H1 (cell line): ENCODE results near the gene PRR29. TPM values are rescaled to one million over a fixed set of nuclear protein-coding genes. Genes with fewer than 3 reads are reported as not detected.

Experiments used
- CTCF ChIA-PET: fragments of 300-600 bp; sonication (Branson Sonifier 250); formaldehyde crosslinking; loops from one replicate; lab custom pipeline; 2021; ENCODE audit not compliant: partially characterized antibody; lab: Charles Lee
- POLR2A ChIA-PET: fragments of 300-600 bp; sonication (Branson Sonifier 250); formaldehyde crosslinking; loops from one replicate; lab custom pipeline; 2021; ENCODE audit warnings: inconsistent platforms; ENCODE audit not compliant: partially characterized antibody; lab: Charles Lee
- DNase-seq, 2 experiments: peaks; one replicate each; pipeline versions ENCODE4 v3.0.0 to v3.0.0-alpha.2; 2010 to 2022; ENCODE audit warnings: low spot score in 2 of 2, low read depth in 1 of 2, mixed read lengths in 1 of 2
- FAIRE-seq: peaks from 2 replicates; lab custom pipeline; 2011; peaks lifted over from hg19 to GRCh38; lab: Jason Lieb, UNC
- H2AFZ ChIP-seq: 2 replicates; pipeline ENCODE4 v1.8.1; 2012; ENCODE audit warnings: low read length, inconsistent platforms
- H2AK5ac ChIP-seq: 2 replicates; pipeline ENCODE4 v1.6.1; 2013; ENCODE audit warnings: low read depth, low read length
- H2BK120ac ChIP-seq: replicated peaks from 2 replicates; pipeline ENCODE3; 2013; ENCODE audit warnings: low read depth, low read length, inconsistent platforms
- H2BK12ac ChIP-seq: 2 replicates; pipeline ENCODE4 v1.6.1; 2013; ENCODE audit warnings: low read depth, low read length
- H2BK15ac ChIP-seq: 2 replicates; pipeline ENCODE4 v1.6.1; 2013; ENCODE audit warnings: low read length
- H2BK20ac ChIP-seq: 2 replicates; pipeline ENCODE4 v1.6.1; 2013; ENCODE audit warnings: low read length
- H2BK5ac ChIP-seq: 2 replicates; pipeline ENCODE4 v1.6.1; 2013; ENCODE audit warnings: low read depth, low read length
- H3K14ac ChIP-seq: 2 replicates; pipeline ENCODE4 v1.6.1; 2013; ENCODE audit warnings: inconsistent platforms; ENCODE audit not compliant: insufficient read length
- H3K18ac ChIP-seq: 2 replicates; pipeline ENCODE4 v1.6.1; 2013; ENCODE audit warnings: low read length; ENCODE audit errors: extremely low read depth
- H3K23ac ChIP-seq: 2 replicates; pipeline ENCODE4 v1.6.1; 2013; ENCODE audit warnings: inconsistent platforms; ENCODE audit not compliant: insufficient read length
- H3K23me2 ChIP-seq: 2 replicates; pipeline ENCODE4 v1.6.1; 2013; ENCODE audit warnings: low read depth, low read length
- H3K27ac ChIP-seq: 2 replicates; pipeline ENCODE4 v1.6.1; 2011; ENCODE audit warnings: low read depth, low read length, inconsistent platforms
- H3K27me3 ChIP-seq, 4 experiments: replicated peaks in 1 of 4; 1 replicate in 1 of 4; 2 replicates in 3 of 4; pipeline versions ENCODE4 v1.6.1 to v1.8.1; 2011 to 2013; ENCODE audit warnings: low read length in 3 of 4, mild to moderate bottlenecking in 3 of 4, inconsistent platforms in 2 of 4, mixed read lengths in 2 of 4, moderate library complexity in 1 of 4; ENCODE audit not compliant: control insufficient read depth in 3 of 4, insufficient read depth in 3 of 4; ENCODE audit errors: extremely low read depth in 1 of 4
- H3K36me3 ChIP-seq, 4 experiments: 2 replicates each; pipeline versions ENCODE4 v1.6.1 to v1.8.1; 2011 to 2013; ENCODE audit warnings: mild to moderate bottlenecking in 4 of 4, low read length in 3 of 4, moderate library complexity in 2 of 4, control low read depth in 1 of 4, inconsistent platforms in 1 of 4; ENCODE audit not compliant: insufficient read depth in 4 of 4, control insufficient read depth in 2 of 4
- H3K4ac ChIP-seq: replicated peaks from 2 replicates; pipeline ENCODE3; 2013; ENCODE audit warnings: low read length, low read depth, mixed read lengths, inconsistent platforms; ENCODE audit not compliant: insufficient read length
- H3K4me1 ChIP-seq, 4 experiments: replicated peaks in 1 of 4; 1 replicate in 1 of 4; 2 replicates in 3 of 4; pipeline versions ENCODE4 v1.6.1 to v1.8.1; 2011 to 2013; ENCODE audit warnings: low read length in 3 of 4, inconsistent platforms in 2 of 4, mixed read lengths in 1 of 4; ENCODE audit not compliant: insufficient read depth in 4 of 4, control insufficient read depth in 3 of 4
- H3K4me2 ChIP-seq, 2 experiments: 2 replicates each; pipeline versions ENCODE4 v1.6.1 to v1.8.1; 2011 to 2013; ENCODE audit warnings: low read depth in 2 of 2, low read length in 2 of 2, control low read depth in 1 of 2, inconsistent platforms in 1 of 2, mild to moderate bottlenecking in 1 of 2; ENCODE audit not compliant: insufficient read depth in 1 of 2
- H3K4me3 ChIP-seq, 4 experiments: fragments of 200-600, 300-600 bp in 1 of 4; sonication (generic), shearing (Covaris generic), sonication (Bioruptor Twin) in 1 of 4; 2 replicates each; pipeline versions ENCODE4 v1.5.1 to v1.8.1; 2011 to 2016; ENCODE audit warnings: low read length in 4 of 4, low read depth in 3 of 4, control low read depth in 2 of 4, inconsistent platforms in 2 of 4, mild to moderate bottlenecking in 2 of 4, mixed read lengths in 1 of 4, moderate library complexity in 1 of 4; ENCODE audit not compliant: insufficient read depth in 2 of 4; ENCODE audit errors: extremely low read depth in 1 of 4
- H3K56ac ChIP-seq: replicated peaks from 2 replicates; pipeline ENCODE3; 2013; ENCODE audit warnings: low read depth, mild to moderate bottlenecking, mixed read lengths, low read length, inconsistent platforms; ENCODE audit not compliant: insufficient read length
- H3K79me1 ChIP-seq: 2 replicates; pipeline ENCODE4 v1.6.1; 2013; ENCODE audit warnings: low read depth, low read length, control low read depth
- H3K79me2 ChIP-seq, 2 experiments: 2 replicates each; pipeline versions ENCODE4 v1.6.1 to v1.8.1; 2012 to 2013; ENCODE audit warnings: low read length in 2 of 2, mild to moderate bottlenecking in 2 of 2, inconsistent platforms in 1 of 2; ENCODE audit not compliant: insufficient read depth in 2 of 2, control insufficient read depth in 1 of 2
- H3K9ac ChIP-seq, 4 experiments: replicated peaks in 1 of 4; 1 replicate in 1 of 4; 2 replicates in 3 of 4; pipeline versions ENCODE4 v1.6.1 to v1.8.1; 2011 to 2013; ENCODE audit warnings: low read depth in 3 of 4, low read length in 3 of 4, control low read depth in 2 of 4, mild to moderate bottlenecking in 2 of 4, moderate library complexity in 2 of 4, inconsistent platforms in 1 of 4; ENCODE audit errors: extremely low read depth in 1 of 4
- H3K9me3 ChIP-seq, 2 experiments: 2 replicates each; pipeline versions ENCODE4 v1.6.1 to v1.8.1; 2012 to 2013; ENCODE audit warnings: mild to moderate bottlenecking in 2 of 2, moderate library complexity in 2 of 2, control low read depth in 1 of 2, inconsistent platforms in 1 of 2, low read depth in 1 of 2, low read length in 1 of 2, mixed read lengths in 1 of 2; ENCODE audit not compliant: insufficient read depth in 2 of 2
- H4K20me1 ChIP-seq, 2 experiments: replicated peaks in 1 of 2; 2 replicates each; pipeline versions ENCODE3 to v1.8.1; 2011 to 2013; ENCODE audit warnings: inconsistent platforms in 2 of 2, low read length in 2 of 2, mild to moderate bottlenecking in 1 of 2; ENCODE audit not compliant: insufficient read depth in 2 of 2, control insufficient read depth in 1 of 2
- H4K5ac ChIP-seq: 2 replicates; pipeline ENCODE4 v1.6.1; 2013; ENCODE audit warnings: low read length, low read depth, mixed read lengths, inconsistent platforms; ENCODE audit not compliant: insufficient read length
- H4K8ac ChIP-seq: 2 replicates; pipeline ENCODE4 v1.8.0; 2013; ENCODE audit warnings: mild to moderate bottlenecking, moderate library complexity, low read length, inconsistent platforms; ENCODE audit not compliant: insufficient read depth; ENCODE audit errors: extremely low read depth
- H4K91ac ChIP-seq: replicated peaks from 2 replicates; pipeline ENCODE3; 2013; ENCODE audit warnings: low read length, mixed read lengths, inconsistent platforms; ENCODE audit not compliant: insufficient read length
- MAFK ChIP-seq: IDR thresholded peaks from 2 replicates; pipeline ENCODE4 v1.6.1; 2012; ENCODE audit warnings: low read depth, mild to moderate bottlenecking, improper control_type of control experiment, low read length
- MAX ChIP-seq: IDR thresholded peaks from 2 replicates; pipeline ENCODE4 v1.6.1; 2012; ENCODE audit warnings: inconsistent platforms
- POU5F1 ChIP-seq: IDR thresholded peaks from 2 replicates; pipeline ENCODE4 v1.6.1; 2011; ENCODE audit warnings: low read depth, mild to moderate bottlenecking, low read length, moderate library complexity
- whole genome bisulfite sequencing, 2 experiments: shearing (Covaris generic) in 1 of 2; methylation state at CpG; one replicate each; pipeline versions ENCODE4 v1.1.6 to v1.1.7; 2013 to 2015; ENCODE audit warnings: low lambda C conversion rate in 2 of 2, mixed read lengths in 2 of 2, inconsistent platforms in 1 of 2, low coverage in 1 of 2, missing lambda C conversion rate in 1 of 2; ENCODE audit not compliant: insufficient replicate concordance in 2 of 2, insufficient coverage in 1 of 2, insufficient read length in 1 of 2; ENCODE audit errors: extremely low coverage in 1 of 2, missing lambda C conversion rate in 1 of 2; 5-methylcytosine and 5-hydroxymethylcytosine counted together
- polyA plus RNA-seq, 7 experiments: library from polyadenylated mRNA; depleted of rRNA in 3 of 7; stranded (reverse) in 5 of 7; unstranded in 2 of 7; fragments of >200 nt in 5 of 7; fragments of 200-250 nt in 2 of 7; gene quantifications; 1 replicate in 5 of 7; 2 replicates in 1 of 7; 4 replicates in 1 of 7; pipeline versions ENCODE4 v1.2.1 to v1.2.3, GENCODE V29; 2011 to 2013; ENCODE audit warnings: missing spikeins in 2 of 7, mixed read lengths in 2 of 7
- total RNA-seq: library from RNA; stranded (reverse); fragmentation: NEBNext Ultra II Directional; extraction: Animal tissue kit (Norgen Biotek cat#: 25700); gene quantifications from 2 replicates; pipeline ENCODE4 v1.2.1, GENCODE V29; 2021

The PRR29 gene
- total and polyA plus RNA-seq, 2 of the 8 experiments (the other 6 are each of a cell fraction or from before 2014, with no cell fraction given) = 0.67 to 0.83 TPM

- H3K4me3 ChIP-seq = no peak overlapping the region
- H3K79me1 ChIP-seq = no peaks in the 10 kb centered on the region
- H3K9me3 ChIP-seq = no peaks in the 10 kb centered on the region; a peak in 1 of 4 replicates
- no peaks in the 10 kb centered on the region for H3K79me2 ChIP-seq
- no peak overlapping the region for H2AK5ac ChIP-seq
- no peak overlapping the region for H3K27ac ChIP-seq
- no peak overlapping the region for H2BK120ac ChIP-seq
- no peak overlapping the region for H4K8ac ChIP-seq
- H3K18ac ChIP-seq = no peak overlapping the region
- H4K20me1 ChIP-seq = no peaks in the 10 kb centered on the region
- no peak overlapping the region for H2BK5ac ChIP-seq
- no peak for DNase-seq
- H4K5ac ChIP-seq = no peak overlapping the region
- POLR2A ChIA-PET = interaction anchor here (1.2 kb wide), 1 partner anchor 23 kb away, joined by 4 read pairs; no protein-coding TSS in a partner anchor
- no peak overlapping the region for H2AFZ ChIP-seq
- H3K14ac ChIP-seq = no peak overlapping the region
- CTCF ChIA-PET = interaction anchor here (0.8 to 4.3 kb wide), 12 partner anchors 8 to 73 kb away, joined by 3 to 16 read pairs (median 6); partner anchors contain the start of gene GH1
- no peak overlapping the region for H2BK12ac ChIP-seq
- H2BK15ac ChIP-seq = no peak overlapping the region
- H3K56ac ChIP-seq = no peak overlapping the region
- no peak overlapping the region for H4K91ac ChIP-seq
- H3K4me1 ChIP-seq = peaks cover 0 to 3% (median 0%) of the 10 kb centered on the region in 4 experiments; a peak in 1 of 7 replicates
- no peak overlapping the region for H3K23ac ChIP-seq
- no peaks in the 10 kb centered on the region for H3K27me3 ChIP-seq
- whole genome bisulfite sequencing, 2 experiments = 90% methylated on average over 10 of the region's 10 CpGs; no CpG with 5 or more reads in 1 of the 2 experiments
- no peak overlapping the region for H3K4me2 ChIP-seq
- H3K23me2 ChIP-seq = no peaks in the 10 kb centered on the region
- no peak for TF ChIP-seq POU5F1
- TF ChIP-seq MAX = no peak
- no peak for TF ChIP-seq MAFK
- H2BK20ac ChIP-seq = no peak overlapping the region
- H3K4ac ChIP-seq = no peak overlapping the region
- no peak overlapping the region for H3K9ac ChIP-seq
- no peaks in the 10 kb centered on the region for H3K36me3 ChIP-seq
- no peak for FAIRE-seq
Observed at GRCh38 chr17:63969278-63969677, 28.9 kb upstream of the PRR29 start.
